Epithelial cell of proximal tubule (primary cell): Measurements from ENCODE around the gene RALGAPB. TPM values are rescaled to one million over a fixed set of nuclear protein-coding genes. Genes with fewer than 3 reads are reported as not detected.

Experiments used
- DNase-seq: peaks from one replicate; pipeline ENCODE4 v3.0.0-alpha.2; 2011; ENCODE audit warnings: low read depth
- H3K4me3 ChIP-seq: 2 replicates; pipeline ENCODE4 v1.5.1; 2011; ENCODE audit warnings: low read depth, mild to moderate bottlenecking, low read length
- total RNA-seq: library from RNA; depleted of rRNA; stranded (reverse); fragments of >200 nt; gene quantifications from 2 replicates; pipeline ENCODE4 v1.2.3, GENCODE V29; 2015
- TF ChIP-seq, protein P1 (sequence below): conservative IDR thresholded peaks from 2 replicates; pipeline ENCODE4 v1.5.1; 2012; ENCODE audit warnings: low read depth, mild to moderate bottlenecking, low read length

Gene RALGAPB
- total RNA-seq, 1 donor from 2014 or later = 19.1 TPM

- TF ChIP-seq, protein P1, sequence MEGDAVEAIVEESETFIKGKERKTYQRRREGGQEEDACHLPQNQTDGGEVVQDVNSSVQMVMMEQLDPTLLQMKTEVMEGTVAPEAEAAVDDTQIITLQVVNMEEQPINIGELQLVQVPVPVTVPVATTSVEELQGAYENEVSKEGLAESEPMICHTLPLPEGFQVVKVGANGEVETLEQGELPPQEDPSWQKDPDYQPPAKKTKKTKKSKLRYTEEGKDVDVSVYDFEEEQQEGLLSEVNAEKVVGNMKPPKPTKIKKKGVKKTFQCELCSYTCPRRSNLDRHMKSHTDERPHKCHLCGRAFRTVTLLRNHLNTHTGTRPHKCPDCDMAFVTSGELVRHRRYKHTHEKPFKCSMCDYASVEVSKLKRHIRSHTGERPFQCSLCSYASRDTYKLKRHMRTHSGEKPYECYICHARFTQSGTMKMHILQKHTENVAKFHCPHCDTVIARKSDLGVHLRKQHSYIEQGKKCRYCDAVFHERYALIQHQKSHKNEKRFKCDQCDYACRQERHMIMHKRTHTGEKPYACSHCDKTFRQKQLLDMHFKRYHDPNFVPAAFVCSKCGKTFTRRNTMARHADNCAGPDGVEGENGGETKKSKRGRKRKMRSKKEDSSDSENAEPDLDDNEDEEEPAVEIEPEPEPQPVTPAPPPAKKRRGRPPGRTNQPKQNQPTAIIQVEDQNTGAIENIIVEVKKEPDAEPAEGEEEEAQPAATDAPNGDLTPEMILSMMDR = peak; percentile 34
- H3K4me3 ChIP-seq = peak within 1 kb of the TSS; percentile 66
- no peak for DNase-seq
Measured at GRCh38 chr20:38601216-38602184, 128.9 kb downstream of the RALGAPB start, which contains the start of gene ARHGAP40. ARHGAP40 (plus strand) TSS chr20:38601809.

- TF ChIP-seq, protein P1 = no peak
- no peak for DNase-seq
- peak overlapping the region; percentile 66 for H3K4me3 ChIP-seq
Measured at GRCh38 chr20:38602185-38602581, 129.5 kb downstream of the RALGAPB start.

DNA sequence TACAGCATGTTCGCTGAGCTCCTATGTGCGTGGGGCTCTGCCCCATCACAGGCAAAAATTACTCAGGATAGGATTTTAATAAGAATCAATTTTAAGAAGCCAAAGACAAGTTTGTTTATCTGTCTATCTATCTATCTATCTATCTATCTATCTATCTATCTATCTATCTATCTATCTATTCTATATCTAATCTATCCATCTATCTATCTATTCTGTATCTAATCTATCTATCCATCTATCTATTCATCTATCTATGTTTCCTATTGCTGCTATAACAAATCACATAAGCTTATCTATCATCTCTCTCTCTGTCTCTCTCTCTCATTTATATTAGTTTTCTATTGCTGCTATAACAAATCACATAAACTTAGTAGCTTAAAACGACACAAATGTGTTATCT is 130.6 kb downstream of the RALGAPB start:
- no peak for DNase-seq
- H3K4me3 ChIP-seq = peak overlapping the region; percentile 66
- TF ChIP-seq, protein P1 = no peak

DNA sequence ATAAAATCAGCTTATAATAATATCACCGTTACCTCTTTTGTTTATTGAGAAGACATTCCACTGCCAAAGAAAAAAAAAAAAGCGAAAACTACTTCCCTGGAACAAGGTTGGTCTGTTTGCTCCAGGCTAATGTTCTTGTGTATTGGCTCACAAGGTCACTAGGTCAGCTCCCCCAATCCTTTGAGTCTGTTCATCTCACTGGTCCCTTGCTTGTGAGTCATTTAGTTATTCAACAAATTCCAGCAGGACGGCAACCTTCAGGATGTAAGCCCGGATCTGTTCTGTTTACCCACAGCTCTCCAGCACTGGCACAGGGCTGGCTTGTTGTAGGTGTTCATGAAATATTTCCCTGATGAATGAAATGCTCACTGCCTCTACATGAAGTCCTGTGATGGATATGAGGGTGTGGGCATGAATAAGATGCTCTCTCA is 132.2 kb downstream of the RALGAPB start:
- no peak overlapping the region for H3K4me3 ChIP-seq
- peak; percentile 96 for DNase-seq
- TF ChIP-seq, protein P1 = no peak

- TF ChIP-seq, protein P1 = no peak
- DNase-seq = no peak
- H3K4me3 ChIP-seq = no peak overlapping the region
Measured at GRCh38 chr20:38607351-38607750, 134.7 kb downstream of the RALGAPB start.

GRCh38 chr20:38608188-38608587 is 135.5 kb downstream of the RALGAPB start:
- TF ChIP-seq, protein P1 = no peak
- DNase-seq = no peak
- no peak overlapping the region for H3K4me3 ChIP-seq

GRCh38 chr20:38609815-38610214 is 137.2 kb downstream of the RALGAPB start:
- TF ChIP-seq, protein P1 = no peak
- no peak for DNase-seq
- H3K4me3 ChIP-seq = no peak overlapping the region
